Neural progenitor cell (in vitro differentiated cells): ENCODE results near the gene LOC101059915.

Experiments
- DNase-seq: peaks from one replicate; pipeline ENCODE4 v3.0.0-alpha.2; 2016; ENCODE audit warnings: low spot score
- H2AFZ ChIP-seq: fragments of 200-600 bp; sonication (generic); replicated peaks from 2 replicates; pipeline ENCODE4 v1.6.1; 2016; ENCODE audit warnings: antibody characterized with exemption
- H3F3A ChIP-seq: fragments of 200-600 bp; sonication (generic); 2 replicates; pipeline ENCODE4 v1.6.1; 2016; ENCODE audit warnings: antibody characterized with exemption, low read depth
- H3K27ac ChIP-seq: fragments of 200-600 bp; sonication (generic); 2 replicates; pipeline ENCODE4 v1.5.1; 2016; ENCODE audit warnings: mild to moderate bottlenecking
- H3K27me3 ChIP-seq: fragments of 200-600 bp; sonication (generic); 2 replicates; pipeline ENCODE4 v1.6.1; 2016; ENCODE audit warnings: mild to moderate bottlenecking, moderate library complexity
- H3K36me3 ChIP-seq: fragments of 200-600 bp; sonication (generic); 2 replicates; pipeline ENCODE4 v1.5.1; 2016
- H3K4me1 ChIP-seq: fragments of 200-600 bp; sonication (generic); 2 replicates; pipeline ENCODE4 v1.6.1; 2016; ENCODE audit warnings: mixed run types
- H3K4me2 ChIP-seq: fragments of 200-600 bp; sonication (generic); 2 replicates; pipeline ENCODE4 v1.6.1; 2016
- H3K4me3 ChIP-seq: fragments of 200-600 bp; sonication (generic); 2 replicates; pipeline ENCODE4 v1.5.1; 2016
- H3K79me2 ChIP-seq: fragments of 200-600 bp; sonication (generic); 2 replicates; pipeline ENCODE4 v1.6.1; 2016; ENCODE audit warnings: low read depth
- H3K9ac ChIP-seq: fragments of 200-600 bp; sonication (generic); 2 replicates; pipeline ENCODE4 v1.6.1; 2016
- H3K9me3 ChIP-seq: fragments of 200-600 bp; sonication (generic); 2 replicates; pipeline ENCODE4 v1.5.1; 2016; ENCODE audit warnings: low read depth
- H4K20me1 ChIP-seq: fragments of 200-600 bp; sonication (generic); 2 replicates; pipeline ENCODE4 v1.6.1; 2016; ENCODE audit warnings: low read depth
- H3K27ac Mint-ChIP-seq: 3 replicates; pipeline ENCODE4 v1.8.0; 2021; ENCODE audit warnings: mixed read lengths
- H3K27me3 Mint-ChIP-seq: 2 replicates; pipeline ENCODE4 v1.8.0; 2022; ENCODE audit warnings: low read depth, mild to moderate bottlenecking, inconsistent platforms, moderate library complexity, mixed read lengths; ENCODE audit not compliant: insufficient read depth
- H3K36me3 Mint-ChIP-seq: 3 replicates; pipeline ENCODE4 v1.8.0; 2021; ENCODE audit warnings: mixed read lengths
- H3K4me1 Mint-ChIP-seq: 3 replicates; pipeline ENCODE4 v1.8.0; 2021; ENCODE audit warnings: mixed read lengths
- H3K4me3 Mint-ChIP-seq: 3 replicates; pipeline ENCODE4 v1.8.0; 2021; ENCODE audit warnings: mild to moderate bottlenecking, moderate library complexity, mixed read lengths
- H3K9me3 Mint-ChIP-seq: 3 replicates; pipeline ENCODE4 v1.8.0; 2020; ENCODE audit warnings: mixed read lengths
- EZH2 ChIP-seq: fragments of 200-600 bp; sonication (generic); IDR thresholded peaks from 2 replicates; pipeline ENCODE4 v1.6.1; 2017; ENCODE audit warnings: antibody characterized with exemption, mild to moderate bottlenecking, moderate library complexity
- EZH2phosphoT487 ChIP-seq: fragments of 200-600 bp; sonication (generic); IDR thresholded peaks from 2 replicates; pipeline ENCODE4 v1.6.1; 2017; ENCODE audit warnings: antibody characterized with exemption
- TF ChIP-seq, protein P1 (sequence below): fragments of 200-600 bp; sonication (generic); IDR thresholded peaks from 2 replicates; pipeline ENCODE4 v1.5.1; 2017; ENCODE audit warnings: antibody characterized with exemption, mild to moderate bottlenecking

LOC101059915 gene

GRCh38 chrX:71664889-71665491 lies 2.4 kb upstream of the LOC101059915 start:
- no peak for TF ChIP-seq EZH2
- TF ChIP-seq EZH2phosphoT487 = no peak
- TF ChIP-seq, protein P1, sequence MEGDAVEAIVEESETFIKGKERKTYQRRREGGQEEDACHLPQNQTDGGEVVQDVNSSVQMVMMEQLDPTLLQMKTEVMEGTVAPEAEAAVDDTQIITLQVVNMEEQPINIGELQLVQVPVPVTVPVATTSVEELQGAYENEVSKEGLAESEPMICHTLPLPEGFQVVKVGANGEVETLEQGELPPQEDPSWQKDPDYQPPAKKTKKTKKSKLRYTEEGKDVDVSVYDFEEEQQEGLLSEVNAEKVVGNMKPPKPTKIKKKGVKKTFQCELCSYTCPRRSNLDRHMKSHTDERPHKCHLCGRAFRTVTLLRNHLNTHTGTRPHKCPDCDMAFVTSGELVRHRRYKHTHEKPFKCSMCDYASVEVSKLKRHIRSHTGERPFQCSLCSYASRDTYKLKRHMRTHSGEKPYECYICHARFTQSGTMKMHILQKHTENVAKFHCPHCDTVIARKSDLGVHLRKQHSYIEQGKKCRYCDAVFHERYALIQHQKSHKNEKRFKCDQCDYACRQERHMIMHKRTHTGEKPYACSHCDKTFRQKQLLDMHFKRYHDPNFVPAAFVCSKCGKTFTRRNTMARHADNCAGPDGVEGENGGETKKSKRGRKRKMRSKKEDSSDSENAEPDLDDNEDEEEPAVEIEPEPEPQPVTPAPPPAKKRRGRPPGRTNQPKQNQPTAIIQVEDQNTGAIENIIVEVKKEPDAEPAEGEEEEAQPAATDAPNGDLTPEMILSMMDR = no peak
- H3K9me3 Mint-ChIP-seq = peaks cover 16% of the 10 kb centered on the region
- H3K4me2 ChIP-seq = no peak overlapping the region
- H3K9me3 ChIP-seq = no peaks in the 10 kb centered on the region
- H3K36me3 ChIP-seq = no peaks in the 10 kb centered on the region
- H3K79me2 ChIP-seq = no peaks in the 10 kb centered on the region
- H3K9ac ChIP-seq = no peak overlapping the region
- no peak overlapping the region for H3K4me3 ChIP-seq
- no peak overlapping the region for H3K27ac Mint-ChIP-seq
- no peaks in the 10 kb centered on the region for H3K36me3 Mint-ChIP-seq
- no peaks in the 10 kb centered on the region for H3K27me3 ChIP-seq
- peaks cover 10% of the 10 kb centered on the region for H3K27me3 Mint-ChIP-seq
- H4K20me1 ChIP-seq = no peaks in the 10 kb centered on the region
- H3K4me1 Mint-ChIP-seq = no peaks in the 10 kb centered on the region
- H3K4me1 ChIP-seq = no peaks in the 10 kb centered on the region
- H2AFZ ChIP-seq = no peak overlapping the region
- no peak overlapping the region for H3K4me3 Mint-ChIP-seq
- no peak overlapping the region for H3K27ac ChIP-seq
- H3F3A ChIP-seq = no peaks in the 10 kb centered on the region
- no peak for DNase-seq

- peaks cover 7% of the 10 kb centered on the region for H3K27me3 Mint-ChIP-seq
- Histone ChIP-seq H3K9me3 (no peaks in the 10 kb centered on the region), H2AFZ (no peak overlapping the region), H3K4me2 (no peak overlapping the region), H3K9ac (no peak overlapping the region), H3K4me1 (no peaks in the 10 kb centered on the region), H3K36me3 (no peaks in the 10 kb centered on the region), H3K79me2 (no peaks in the 10 kb centered on the region), H3F3A (no peaks in the 10 kb centered on the region), H3K27ac (no peak overlapping the region), H4K20me1 (no peaks in the 10 kb centered on the region), H3K27me3 (no peaks in the 10 kb centered on the region), H3K4me3 (no peak overlapping the region)
- DNase-seq = no peak
- H3K9me3 Mint-ChIP-seq = peaks cover 16% of the 10 kb centered on the region
- H3K27ac Mint-ChIP-seq = no peak overlapping the region
- H3K36me3 Mint-ChIP-seq = no peaks in the 10 kb centered on the region
- TF ChIP-seq, protein P1 = no peak
- TF ChIP-seq EZH2phosphoT487 (no peak), EZH2 (no peak)
- H3K4me3 Mint-ChIP-seq = no peak overlapping the region
- no peaks in the 10 kb centered on the region for H3K4me1 Mint-ChIP-seq
Measured at GRCh38 chrX:71665747-71666146, 1.6 kb upstream of the LOC101059915 start.

- Histone ChIP-seq H3K9ac (no peak overlapping the region), H3K27me3 (no peaks in the 10 kb centered on the region), H4K20me1 (no peaks in the 10 kb centered on the region), H3K27ac (no peak overlapping the region), H3F3A (no peaks in the 10 kb centered on the region), H3K4me2 (no peak overlapping the region), H3K79me2 (no peaks in the 10 kb centered on the region), H3K4me1 (no peaks in the 10 kb centered on the region), H3K9me3 (no peaks in the 10 kb centered on the region), H3K36me3 (no peaks in the 10 kb centered on the region), H3K4me3 (no peak overlapping the region), H2AFZ (no peak overlapping the region)
- Mint-ChIP-seq H3K4me3 (no peak overlapping the region), H3K27me3 (peaks cover 7% of the 10 kb centered on the region), H3K4me1 (no peaks in the 10 kb centered on the region), H3K36me3 (no peaks in the 10 kb centered on the region), H3K9me3 (peaks cover 9% of the 10 kb centered on the region), H3K27ac (no peak overlapping the region)
- no peak for TF ChIP-seq EZH2phosphoT487
- TF ChIP-seq EZH2 = no peak
- TF ChIP-seq, protein P1 = no peak
- DNase-seq = no peak
Measured at GRCh38 chrX:71666240-71667223, 814 bp upstream of the LOC101059915 start.
